Hepatocyte (in vitro differentiated cells): ENCODE measurements around the gene CCDC102A. TPM values are rescaled to one million over a fixed set of nuclear protein-coding genes. Genes with fewer than 3 reads are reported as not detected.

Experiments used
- DNase-seq: peaks from one replicate; pipeline ENCODE4 v3.0.0-alpha.2; 2016; ENCODE audit warnings: low spot score
- H2AFZ ChIP-seq: fragments of 200-600 bp; sonication (generic); 2 replicates; pipeline ENCODE4 v1.6.0; 2016; ENCODE audit warnings: antibody characterized with exemption, mild to moderate bottlenecking
- H3K27ac ChIP-seq: fragments of 200-600 bp; sonication (generic); 2 replicates; pipeline ENCODE4 v1.5.1; 2016; ENCODE audit warnings: mild to moderate bottlenecking
- H3K27me3 ChIP-seq: fragments of 200-600 bp; sonication (generic); 2 replicates; pipeline ENCODE4 v1.6.1; 2016
- H3K36me3 ChIP-seq: fragments of 200-600 bp; sonication (generic); replicated peaks from 2 replicates; pipeline ENCODE4 v1.5.1; 2016; ENCODE audit warnings: low read depth; ENCODE audit not compliant: insufficient read depth
- H3K4me1 ChIP-seq: fragments of 200-600 bp; sonication (generic); 2 replicates; pipeline ENCODE4 v1.5.1; 2016; ENCODE audit warnings: mild to moderate bottlenecking, moderate library complexity; ENCODE audit not compliant: insufficient read depth
- H3K4me2 ChIP-seq: fragments of 200-600 bp; sonication (generic); 2 replicates; pipeline ENCODE4 v1.6.0; 2016
- H3K4me3 ChIP-seq: fragments of 200-600 bp; sonication (generic); 2 replicates; pipeline ENCODE4 v1.5.1; 2016; ENCODE audit warnings: mild to moderate bottlenecking
- H3K79me2 ChIP-seq: fragments of 200-600 bp; sonication (generic); 2 replicates; pipeline ENCODE4 v1.6.0; 2017; ENCODE audit warnings: mild to moderate bottlenecking
- H3K9me2 ChIP-seq: fragments of 200-600 bp; sonication (generic); replicated peaks from 2 replicates; pipeline ENCODE4 v1.6.0; 2017; ENCODE audit warnings: mild to moderate bottlenecking; ENCODE audit not compliant: insufficient read depth
- H3K9me3 ChIP-seq: fragments of 200-600 bp; sonication (generic); 2 replicates; pipeline ENCODE4 v1.5.1; 2016; ENCODE audit warnings: low read depth, mild to moderate bottlenecking
- H4K20me1 ChIP-seq: fragments of 200-600 bp; sonication (generic); 2 replicates; pipeline ENCODE4 v1.6.0; 2016; ENCODE audit warnings: mild to moderate bottlenecking; ENCODE audit not compliant: insufficient read depth, poor library complexity, severe bottlenecking
- CTCF ChIP-seq: fragments of 200-600 bp; sonication (generic); IDR thresholded peaks from 2 replicates; pipeline ENCODE4 v1.5.1; 2016; ENCODE audit warnings: antibody characterized with exemption, mild to moderate bottlenecking; ENCODE audit not compliant: poor library complexity
- EZH2 ChIP-seq: fragments of 200-600 bp; sonication (generic); IDR thresholded peaks from 2 replicates; pipeline ENCODE4 v1.6.1; 2016; ENCODE audit warnings: antibody characterized with exemption, mild to moderate bottlenecking, borderline replicate concordance
- EZH2phosphoT487 ChIP-seq: fragments of 200-600 bp; sonication (generic); IDR thresholded peaks from one replicate; pipeline ENCODE4 v1.6.1; 2018; ENCODE audit warnings: antibody characterized with exemption, mild to moderate bottlenecking, low read depth, moderate library complexity; ENCODE audit not compliant: unreplicated experiment, severe bottlenecking
- WGBS: methylation state at CpG from one replicate; pipeline ENCODE4 v1.1.6; 2016; ENCODE audit warnings: low lambda C conversion rate; ENCODE audit errors: missing lambda C conversion rate; 5-methylcytosine and 5-hydroxymethylcytosine counted together
- polyA plus RNA-seq: library from polyadenylated mRNA; unstranded; fragments of >200 nt; fragmentation: Nextera tagmentation; extraction: Ambion mirVana; gene quantifications from 2 replicates; pipeline ENCODE4 v1.2.1, GENCODE V29; 2016
- total RNA-seq: library from RNA; depleted of rRNA; stranded (reverse); fragments of >200 nt; gene quantifications from 2 replicates; pipeline ENCODE4 v1.2.3, GENCODE V29; 2014

The CCDC102A gene
- total and polyA plus RNA-seq, 2 experiments from 2014 or later = 11.4 to 17.2 TPM

- H3K36me3 ChIP-seq = no peaks in the 10 kb centered on the region
- H3K9me3 ChIP-seq = no peaks in the 10 kb centered on the region
- no peaks in the 10 kb centered on the region for H3K27me3 ChIP-seq
- no peaks in the 10 kb centered on the region for H3K9me2 ChIP-seq
- H3K4me2 ChIP-seq = no peak overlapping the region
- H3K27ac ChIP-seq = no peak overlapping the region
- H3K4me3 ChIP-seq = no peak overlapping the region
- no peaks in the 10 kb centered on the region for H3K79me2 ChIP-seq
- H3K4me1 ChIP-seq = no peaks in the 10 kb centered on the region
- no peaks in the 10 kb centered on the region for H4K20me1 ChIP-seq
- TF ChIP-seq CTCF (no peak), EZH2 (no peak), EZH2phosphoT487 (no peak)
- no peak for DNase-seq
- 99% methylated on average over 4 of the region's 4 CpGs for WGBS
- no peak overlapping the region for H2AFZ ChIP-seq
These were observed 25.7 kb upstream of the CCDC102A start for GRCh38 chr16:57562066-57562465.

GRCh38 chr16:57559072-57559790 is 22.9 kb upstream of the CCDC102A start:
- no peak overlapping the region for H2AFZ ChIP-seq
- no peak for DNase-seq
- no peak overlapping the region for H3K4me2 ChIP-seq
- H3K27ac ChIP-seq = no peak overlapping the region
- no peaks in the 10 kb centered on the region for H3K9me2 ChIP-seq
- no peaks in the 10 kb centered on the region for H3K9me3 ChIP-seq
- H3K79me2 ChIP-seq = no peaks in the 10 kb centered on the region
- H3K4me1 ChIP-seq = no peaks in the 10 kb centered on the region
- no peaks in the 10 kb centered on the region for H3K27me3 ChIP-seq
- WGBS = 58% methylated on average over 4 of the region's 4 CpGs
- H3K4me3 ChIP-seq = no peak overlapping the region
- H3K36me3 ChIP-seq = no peaks in the 10 kb centered on the region
- no peaks in the 10 kb centered on the region for H4K20me1 ChIP-seq
- no peak for TF ChIP-seq EZH2phosphoT487
- TF ChIP-seq EZH2 = no peak
- TF ChIP-seq CTCF = no peak

GRCh38 chr16:57556941-57557541 is 20.7 kb upstream of the CCDC102A start:
- Histone ChIP-seq H3K9me3 (no peaks in the 10 kb centered on the region), H4K20me1 (no peaks in the 10 kb centered on the region), H3K27ac (no peak overlapping the region), H3K27me3 (no peaks in the 10 kb centered on the region), H3K4me1 (no peaks in the 10 kb centered on the region), H3K79me2 (no peaks in the 10 kb centered on the region), H3K36me3 (no peaks in the 10 kb centered on the region), H2AFZ (no peak overlapping the region), H3K4me2 (no peak overlapping the region), H3K4me3 (no peak overlapping the region), H3K9me2 (no peaks in the 10 kb centered on the region)
- WGBS = 56% methylated on average over 8 of the region's 8 CpGs
- DNase-seq = no peak
- TF ChIP-seq EZH2 (no peak), EZH2phosphoT487 (no peak), CTCF (no peak)
